GM23338 (cell line): ENCODE results near the gene PADI1. TPM values are rescaled to one million over a fixed set of nuclear protein-coding genes. Genes with fewer than 3 reads are reported as not detected.

Experiments
- ATAC-seq: fragments of 200-7000 bp; cut with Tn5 transposase; 3 replicates; pipeline ENCODE4 v1.9.1; 2020
- DNase-seq: peaks from one replicate; pipeline ENCODE4 v3.0.0-alpha.2; 2015; ENCODE audit warnings: low spot score
- H2AFZ ChIP-seq: fragments of 200-600 bp; sonication (generic); 2 replicates; pipeline ENCODE4 v1.8.0; 2016; ENCODE audit warnings: antibody characterized with exemption, mild to moderate bottlenecking, moderate library complexity
- H3F3A ChIP-seq: fragments of 200-600 bp; sonication (generic); replicated peaks from 2 replicates; pipeline ENCODE4 v1.8.0; 2017; ENCODE audit warnings: antibody characterized with exemption, mixed run types, low read depth
- H3K27ac ChIP-seq: fragments of 200-600 bp; sonication (generic); 2 replicates; pipeline ENCODE4 v1.6.1; 2016; ENCODE audit warnings: low read depth
- H3K27me3 ChIP-seq: fragments of 200-600 bp; sonication (generic); 2 replicates; pipeline ENCODE4 v1.8.0; 2016; ENCODE audit warnings: mild to moderate bottlenecking, mixed run types, moderate library complexity; ENCODE audit not compliant: insufficient read depth
- H3K36me3 ChIP-seq: fragments of 200-600 bp; sonication (generic); 2 replicates; pipeline ENCODE4 v1.8.0; 2016; ENCODE audit warnings: mild to moderate bottlenecking; ENCODE audit not compliant: insufficient read depth
- H3K4me1 ChIP-seq: fragments of 200-600 bp; sonication (generic); 2 replicates; pipeline ENCODE4 v1.8.0; 2016; ENCODE audit warnings: mild to moderate bottlenecking, moderate library complexity; ENCODE audit not compliant: insufficient read depth
- H3K4me2 ChIP-seq: fragments of 200-600 bp; sonication (generic); 2 replicates; pipeline ENCODE4 v1.7.1; 2017; ENCODE audit warnings: mixed run types
- H3K4me3 ChIP-seq: fragments of 200-600 bp; sonication (generic); 2 replicates; pipeline ENCODE4 v1.6.1; 2016; ENCODE audit warnings: mixed run types
- H3K79me2 ChIP-seq: fragments of 200-600 bp; sonication (generic); replicated peaks from 2 replicates; pipeline ENCODE4 v1.8.0; 2017; ENCODE audit warnings: mild to moderate bottlenecking; ENCODE audit not compliant: insufficient read depth
- H3K9me2 ChIP-seq: fragments of 200-600 bp; sonication (generic); 2 replicates; pipeline ENCODE4 v1.8.0; 2017; ENCODE audit not compliant: insufficient read depth
- H4K20me1 ChIP-seq: fragments of 200-600 bp; sonication (generic); replicated peaks from 2 replicates; pipeline ENCODE4 v1.8.0; 2017; ENCODE audit warnings: mild to moderate bottlenecking; ENCODE audit not compliant: insufficient read depth
- H3K27ac Mint-ChIP-seq: 2 replicates; pipeline ENCODE4 v1.8.0; 2020; ENCODE audit warnings: inconsistent platforms, mild to moderate bottlenecking, moderate library complexity, mixed read lengths
- H3K27me3 Mint-ChIP-seq: 3 replicates; pipeline ENCODE4 v1.8.0; 2022; ENCODE audit warnings: low read depth, mild to moderate bottlenecking, moderate library complexity, mixed read lengths, inconsistent platforms; ENCODE audit not compliant: insufficient read depth, poor library complexity
- H3K36me3 Mint-ChIP-seq: 3 replicates; pipeline ENCODE4 v1.8.0; 2021; ENCODE audit warnings: low read depth, mild to moderate bottlenecking, inconsistent platforms, moderate library complexity, mixed read lengths
- H3K4me1 Mint-ChIP-seq: 3 replicates; pipeline ENCODE4 v1.8.0; 2020; ENCODE audit warnings: mild to moderate bottlenecking, inconsistent platforms, mixed read lengths
- H3K4me3 Mint-ChIP-seq: 3 replicates; pipeline ENCODE4 v1.8.0; 2021; ENCODE audit warnings: moderate library complexity, mild to moderate bottlenecking, inconsistent platforms, mixed read lengths
- H3K9me3 Mint-ChIP-seq: 3 replicates; pipeline ENCODE4 v1.8.0; 2020; ENCODE audit warnings: moderate library complexity, mild to moderate bottlenecking, inconsistent platforms, mixed read lengths
- CREB1 ChIP-seq: fragments of 250-450 bp; sonication (Bioruptor Pico); IDR thresholded peaks from 2 replicates; pipeline ENCODE4 v1.5.0; 2020; ENCODE audit warnings: low read depth, mild to moderate bottlenecking, moderate library complexity
- EZH2 ChIP-seq: fragments of 200-600 bp; sonication (generic); IDR thresholded peaks from one replicate; pipeline ENCODE4 v1.8.0; 2017; ENCODE audit warnings: antibody characterized with exemption, mild to moderate bottlenecking, low read depth; ENCODE audit not compliant: unreplicated experiment
- EZH2phosphoT487 ChIP-seq: fragments of 200-600 bp; sonication (generic); IDR thresholded peaks from one replicate; pipeline ENCODE4 v1.8.1; 2018; ENCODE audit warnings: antibody characterized with exemption; ENCODE audit not compliant: unreplicated experiment
- JUNB ChIP-seq: IDR thresholded peaks from one replicate; pipeline ENCODE4 v1.6.1; 2016; ENCODE audit warnings: antibody characterized with exemption; ENCODE audit not compliant: unreplicated experiment
- NANOG ChIP-seq: IDR thresholded peaks from 2 replicates; pipeline ENCODE4 v1.6.1; 2016; ENCODE audit warnings: antibody characterized with exemption, borderline replicate concordance
- POLR2AphosphoS5 ChIP-seq: IDR thresholded peaks from 2 replicates; pipeline ENCODE4 v1.6.1; 2016; ENCODE audit warnings: antibody characterized with exemption, low read depth
- REST ChIP-seq: IDR thresholded peaks from one replicate; pipeline ENCODE4 v1.6.1; 2018; ENCODE audit warnings: antibody characterized with exemption; ENCODE audit not compliant: unreplicated experiment
- STAT1 ChIP-seq: IDR thresholded peaks from one replicate; pipeline ENCODE4 v1.6.1; 2016; ENCODE audit warnings: antibody characterized with exemption; ENCODE audit not compliant: unreplicated experiment
- polyA plus RNA-seq: library from polyadenylated mRNA; unstranded; fragments of >200 nt; fragmentation: Nextera tagmentation; extraction: Ambion mirVana; gene quantifications from 2 replicates; pipeline ENCODE4 v1.2.1, GENCODE V29; 2016
- total RNA-seq: library from RNA; depleted of rRNA; stranded (reverse); fragments of >200 nt; shearing (Covaris generic); gene quantifications from 2 replicates; pipeline ENCODE4 v1.2.3, GENCODE V29; 2014
- TF ChIP-seq, protein P1 (sequence below): IDR thresholded peaks from 2 replicates; pipeline ENCODE4 v1.6.1; 2016; ENCODE audit warnings: antibody characterized with exemption
- TF ChIP-seq, protein P2 (sequence below), 2 experiments: fragments of 200-600 bp in 1 of 2; sonication (generic) in 1 of 2; conservative IDR thresholded peaks; 2 replicates each; pipeline versions ENCODE4 v1.5.1 to v1.6.1; 2016 to 2017; ENCODE audit warnings: antibody characterized with exemption in 2 of 2, low read depth in 2 of 2, mild to moderate bottlenecking in 2 of 2, moderate library complexity in 1 of 2
- TF ChIP-seq, protein P3 (sequence below): fragments of 250-450 bp; sonication (Bioruptor Pico); IDR thresholded peaks from 2 replicates; pipeline ENCODE4 v1.5.0; 2020; ENCODE audit warnings: mild to moderate bottlenecking, moderate library complexity

The PADI1 gene
- total and polyA plus RNA-seq, 2 experiments from 2014 or later, result 0.26 to 0.28 TPM

DNA sequence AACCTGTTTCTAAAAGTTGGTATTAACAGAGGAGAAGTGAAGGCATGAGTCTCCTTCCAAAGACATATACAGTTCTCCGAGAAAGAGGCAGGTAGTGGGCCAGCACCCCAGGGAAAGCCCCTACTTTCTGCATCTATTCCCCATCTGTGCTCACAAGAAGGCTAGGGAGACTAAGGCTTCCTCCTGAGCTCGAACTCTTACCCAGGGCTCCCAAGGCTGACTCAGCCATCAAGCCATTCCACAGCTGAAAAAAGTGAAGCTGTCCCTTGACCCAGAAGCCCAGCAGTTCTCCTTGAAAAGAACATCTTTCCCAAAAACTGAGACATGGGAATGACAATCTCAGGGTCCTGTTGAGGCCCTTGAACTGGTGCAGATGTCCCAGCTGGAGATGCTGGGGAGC lies 42.0 kb downstream of the PADI1 start:
- no peaks in the 10 kb centered on the region for H3K79me2 ChIP-seq
- no peaks in the 10 kb centered on the region for H3K27me3 ChIP-seq
- H3K27ac ChIP-seq, result no peak overlapping the region
- H3K4me1 Mint-ChIP-seq, result peaks cover 10% of the 10 kb centered on the region
- no peaks in the 10 kb centered on the region for H3F3A ChIP-seq
- DNase-seq (no peak), ATAC-seq (no peak)
- no peak overlapping the region for H2AFZ ChIP-seq
- no peaks in the 10 kb centered on the region for H3K36me3 ChIP-seq
- H4K20me1 ChIP-seq, result no peaks in the 10 kb centered on the region
- no peak overlapping the region for H3K27ac Mint-ChIP-seq
- H3K9me3 Mint-ChIP-seq, result no peaks in the 10 kb centered on the region
- H3K4me3 ChIP-seq, result no peak overlapping the region
- H3K4me3 Mint-ChIP-seq, result no peak overlapping the region
- H3K9me2 ChIP-seq, result no peaks in the 10 kb centered on the region
- TF ChIP-seq JUNB, result no peak
- TF ChIP-seq, protein P1, sequence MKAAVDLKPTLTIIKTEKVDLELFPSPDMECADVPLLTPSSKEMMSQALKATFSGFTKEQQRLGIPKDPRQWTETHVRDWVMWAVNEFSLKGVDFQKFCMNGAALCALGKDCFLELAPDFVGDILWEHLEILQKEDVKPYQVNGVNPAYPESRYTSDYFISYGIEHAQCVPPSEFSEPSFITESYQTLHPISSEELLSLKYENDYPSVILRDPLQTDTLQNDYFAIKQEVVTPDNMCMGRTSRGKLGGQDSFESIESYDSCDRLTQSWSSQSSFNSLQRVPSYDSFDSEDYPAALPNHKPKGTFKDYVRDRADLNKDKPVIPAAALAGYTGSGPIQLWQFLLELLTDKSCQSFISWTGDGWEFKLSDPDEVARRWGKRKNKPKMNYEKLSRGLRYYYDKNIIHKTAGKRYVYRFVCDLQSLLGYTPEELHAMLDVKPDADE, result no peak
- TF ChIP-seq CREB1, result no peak
- TF ChIP-seq, protein P2, sequence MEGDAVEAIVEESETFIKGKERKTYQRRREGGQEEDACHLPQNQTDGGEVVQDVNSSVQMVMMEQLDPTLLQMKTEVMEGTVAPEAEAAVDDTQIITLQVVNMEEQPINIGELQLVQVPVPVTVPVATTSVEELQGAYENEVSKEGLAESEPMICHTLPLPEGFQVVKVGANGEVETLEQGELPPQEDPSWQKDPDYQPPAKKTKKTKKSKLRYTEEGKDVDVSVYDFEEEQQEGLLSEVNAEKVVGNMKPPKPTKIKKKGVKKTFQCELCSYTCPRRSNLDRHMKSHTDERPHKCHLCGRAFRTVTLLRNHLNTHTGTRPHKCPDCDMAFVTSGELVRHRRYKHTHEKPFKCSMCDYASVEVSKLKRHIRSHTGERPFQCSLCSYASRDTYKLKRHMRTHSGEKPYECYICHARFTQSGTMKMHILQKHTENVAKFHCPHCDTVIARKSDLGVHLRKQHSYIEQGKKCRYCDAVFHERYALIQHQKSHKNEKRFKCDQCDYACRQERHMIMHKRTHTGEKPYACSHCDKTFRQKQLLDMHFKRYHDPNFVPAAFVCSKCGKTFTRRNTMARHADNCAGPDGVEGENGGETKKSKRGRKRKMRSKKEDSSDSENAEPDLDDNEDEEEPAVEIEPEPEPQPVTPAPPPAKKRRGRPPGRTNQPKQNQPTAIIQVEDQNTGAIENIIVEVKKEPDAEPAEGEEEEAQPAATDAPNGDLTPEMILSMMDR (conservative IDR thresholded peaks at IDR 0.05; ENCODE audit: low read depth in 2 of 2), result no peak
- TF ChIP-seq EZH2phosphoT487, result no peak
- TF ChIP-seq, protein P3, sequence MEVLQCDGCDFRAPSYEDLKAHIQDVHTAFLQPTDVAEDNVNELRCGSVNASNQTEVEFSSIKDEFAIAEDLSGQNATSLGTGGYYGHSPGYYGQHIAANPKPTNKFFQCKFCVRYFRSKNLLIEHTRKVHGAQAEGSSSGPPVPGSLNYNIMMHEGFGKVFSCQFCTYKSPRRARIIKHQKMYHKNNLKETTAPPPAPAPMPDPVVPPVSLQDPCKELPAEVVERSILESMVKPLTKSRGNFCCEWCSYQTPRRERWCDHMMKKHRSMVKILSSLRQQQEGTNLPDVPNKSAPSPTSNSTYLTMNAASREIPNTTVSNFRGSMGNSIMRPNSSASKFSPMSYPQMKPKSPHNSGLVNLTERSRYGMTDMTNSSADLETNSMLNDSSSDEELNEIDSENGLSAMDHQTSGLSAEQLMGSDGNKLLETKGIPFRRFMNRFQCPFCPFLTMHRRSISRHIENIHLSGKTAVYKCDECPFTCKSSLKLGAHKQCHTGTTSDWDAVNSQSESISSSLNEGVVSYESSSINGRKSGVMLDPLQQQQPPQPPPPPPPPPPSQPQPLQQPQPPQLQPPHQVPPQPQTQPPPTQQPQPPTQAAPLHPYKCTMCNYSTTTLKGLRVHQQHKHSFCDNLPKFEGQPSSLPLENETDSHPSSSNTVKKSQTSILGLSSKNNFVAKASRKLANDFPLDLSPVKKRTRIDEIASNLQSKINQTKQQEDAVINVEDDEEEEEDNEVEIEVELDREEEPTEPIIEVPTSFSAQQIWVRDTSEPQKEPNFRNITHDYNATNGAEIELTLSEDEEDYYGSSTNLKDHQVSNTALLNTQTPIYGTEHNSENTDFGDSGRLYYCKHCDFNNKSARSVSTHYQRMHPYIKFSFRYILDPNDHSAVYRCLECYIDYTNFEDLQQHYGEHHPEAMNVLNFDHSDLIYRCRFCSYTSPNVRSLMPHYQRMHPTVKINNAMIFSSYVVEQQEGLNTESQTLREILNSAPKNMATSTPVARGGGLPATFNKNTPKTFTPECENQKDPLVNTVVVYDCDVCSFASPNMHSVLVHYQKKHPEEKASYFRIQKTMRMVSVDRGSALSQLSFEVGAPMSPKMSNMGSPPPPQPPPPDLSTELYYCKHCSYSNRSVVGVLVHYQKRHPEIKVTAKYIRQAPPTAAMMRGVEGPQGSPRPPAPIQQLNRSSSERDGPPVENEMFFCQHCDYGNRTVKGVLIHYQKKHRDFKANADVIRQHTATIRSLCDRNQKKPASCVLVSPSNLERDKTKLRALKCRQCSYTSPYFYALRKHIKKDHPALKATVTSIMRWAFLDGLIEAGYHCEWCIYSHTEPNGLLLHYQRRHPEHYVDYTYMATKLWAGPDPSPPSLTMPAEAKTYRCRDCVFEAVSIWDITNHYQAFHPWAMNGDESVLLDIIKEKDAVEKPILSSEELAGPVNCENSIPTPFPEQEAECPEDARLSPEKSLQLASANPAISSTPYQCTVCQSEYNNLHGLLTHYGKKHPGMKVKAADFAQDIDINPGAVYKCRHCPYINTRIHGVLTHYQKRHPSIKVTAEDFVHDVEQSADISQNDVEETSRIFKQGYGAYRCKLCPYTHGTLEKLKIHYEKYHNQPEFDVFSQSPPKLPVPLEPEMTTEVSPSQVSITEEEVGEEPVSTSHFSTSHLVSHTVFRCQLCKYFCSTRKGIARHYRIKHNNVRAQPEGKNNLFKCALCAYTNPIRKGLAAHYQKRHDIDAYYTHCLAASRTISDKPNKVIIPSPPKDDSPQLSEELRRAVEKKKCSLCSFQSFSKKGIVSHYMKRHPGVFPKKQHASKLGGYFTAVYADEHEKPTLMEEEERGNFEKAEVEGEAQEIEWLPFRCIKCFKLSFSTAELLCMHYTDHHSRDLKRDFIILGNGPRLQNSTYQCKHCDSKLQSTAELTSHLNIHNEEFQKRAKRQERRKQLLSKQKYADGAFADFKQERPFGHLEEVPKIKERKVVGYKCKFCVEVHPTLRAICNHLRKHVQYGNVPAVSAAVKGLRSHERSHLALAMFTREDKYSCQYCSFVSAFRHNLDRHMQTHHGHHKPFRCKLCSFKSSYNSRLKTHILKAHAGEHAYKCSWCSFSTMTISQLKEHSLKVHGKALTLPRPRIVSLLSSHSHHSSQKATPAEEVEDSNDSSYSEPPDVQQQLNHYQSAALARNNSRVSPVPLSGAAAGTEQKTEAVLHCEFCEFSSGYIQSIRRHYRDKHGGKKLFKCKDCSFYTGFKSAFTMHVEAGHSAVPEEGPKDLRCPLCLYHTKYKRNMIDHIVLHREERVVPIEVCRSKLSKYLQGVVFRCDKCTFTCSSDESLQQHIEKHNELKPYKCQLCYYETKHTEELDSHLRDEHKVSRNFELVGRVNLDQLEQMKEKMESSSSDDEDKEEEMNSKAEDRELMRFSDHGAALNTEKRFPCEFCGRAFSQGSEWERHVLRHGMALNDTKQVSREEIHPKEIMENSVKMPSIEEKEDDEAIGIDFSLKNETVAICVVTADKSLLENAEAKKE (CRISPR knock-in tag), result no peak
- no peak for TF ChIP-seq POLR2AphosphoS5
- TF ChIP-seq REST, result no peak
- TF ChIP-seq STAT1, result no peak
- no peak for TF ChIP-seq NANOG
- TF ChIP-seq EZH2, result no peak
- H3K4me1 ChIP-seq, result no peaks in the 10 kb centered on the region; the same call in 1 of the 2 replicates
- H3K4me2 ChIP-seq, result no peak overlapping the region
- no peaks in the 10 kb centered on the region for H3K36me3 Mint-ChIP-seq
- H3K27me3 Mint-ChIP-seq, result peaks cover 9% of the 10 kb centered on the region
